K562 (cell line): ENCODE results near the gene ETV3. TPM values are rescaled to one million over a fixed set of nuclear protein-coding genes. Genes with fewer than 3 reads are reported as not detected.

Source experiments
- ARID1B ChIP-seq: fragments of 450-650 bp; IDR thresholded peaks from 2 replicates; pipeline ENCODE4 v1.6.1; 2016; ENCODE audit warnings: antibody characterized with exemption, mild to moderate bottlenecking, inconsistent platforms
- ATF1 ChIP-seq, 2 experiments: fragments of 450-650 bp in 1 of 2; IDR thresholded peaks; 2 replicates each; pipeline ENCODE4 v1.6.1; 2016; ENCODE audit warnings: missing compliant biosample characterization in 1 of 2, missing genetic modification characterization in 1 of 2
- CREBBP ChIP-seq: IDR thresholded peaks from one replicate; pipeline ENCODE4 v1.6.1; 2012; ENCODE audit warnings: low read depth, mild to moderate bottlenecking, control low read depth, inconsistent platforms, low read length
- CREM ChIP-seq: IDR thresholded peaks from 2 replicates; pipeline ENCODE4 v1.6.1; 2014; ENCODE audit warnings: antibody characterized with exemption, low read depth
- GABPB2 ChIP-seq: fragments of 250-450 bp; sonication (Bioruptor Pico); conservative IDR thresholded peaks from 2 replicates; pipeline ENCODE4 v1.5.1; 2021; ENCODE audit warnings: mild to moderate bottlenecking
- NR1H2 ChIP-seq: sonication (generic); formaldehyde crosslinking; IDR thresholded peaks from 2 replicates; pipeline ENCODE4 v1.4.0; 2020; ENCODE audit warnings: mild to moderate bottlenecking, missing genetic modification reagents
- SOX6 ChIP-seq: fragments of 450-650 bp; IDR thresholded peaks from 2 replicates; pipeline ENCODE4 v1.6.1; 2014; ENCODE audit warnings: mild to moderate bottlenecking
- SP1 ChIP-seq: sonication (generic); formaldehyde crosslinking; IDR thresholded peaks from 2 replicates; pipeline ENCODE4 v1.8.1; 2022; ENCODE audit warnings: mild to moderate bottlenecking, missing genetic modification reagents
- ZNF134 ChIP-seq: fragments of 250-450 bp; sonication (Bioruptor Pico); conservative IDR thresholded peaks from 2 replicates; pipeline ENCODE4 v1.4.0; 2020
- ZNF253 ChIP-seq: fragments of 250-450 bp; sonication (Bioruptor Pico); conservative IDR thresholded peaks from 2 replicates; pipeline ENCODE4 v1.6.1; 2021; ENCODE audit warnings: mild to moderate bottlenecking
- polyA plus RNA-seq, 8 experiments: library from polyadenylated mRNA; depleted of rRNA in 4 of 8; stranded (reverse) in 5 of 8; unstranded in 3 of 8; fragments of >200 nt; fragmentation: Nextera tagmentation in 2 of 8; fragmentation: Illumina TruSeq in 1 of 8; extraction: Ambion mirVana in 2 of 8; extraction: Trizol in 1 of 8; gene quantifications; 2 replicates each; pipeline versions ENCODE4 v1.2.1 to v1.2.3, GENCODE V29; 2011 to 2014; ENCODE audit warnings: inconsistent platforms in 1 of 8, missing spikeins in 1 of 8
- total RNA-seq, 7 experiments: library from RNA; depleted of rRNA in 6 of 7; stranded (reverse); fragments of >200 nt in 6 of 7; fragmentation: Illumina TruSeq in 2 of 7; extraction: Trizol in 2 of 7; gene quantifications; 2 replicates each; pipeline versions ENCODE4 v1.2.1 to v1.2.3, GENCODE V29; 2011 to 2021; ENCODE audit warnings: low replicate concordance in 1 of 7
- TF ChIP-seq, protein P1 (sequence below): fragments of 250-450 bp; sonication (Bioruptor Pico); IDR thresholded peaks from 2 replicates; pipeline ENCODE4 v1.5.0; 2021
- TF ChIP-seq, protein P2 (sequence below): fragments of 250-450 bp; sonication (Bioruptor Pico); IDR thresholded peaks from 2 replicates; pipeline ENCODE4 v1.4.0; 2020; ENCODE audit warnings: mild to moderate bottlenecking
- TF ChIP-seq, protein P3 (sequence below), 2 experiments: fragments of 450-650 bp; formaldehyde crosslinking in 1 of 2; IDR thresholded peaks; 2 replicates each; pipeline versions ENCODE4 v1.4.0 to v1.6.1; 2014 to 2020; ENCODE audit warnings: mild to moderate bottlenecking in 2 of 2, borderline replicate concordance in 1 of 2, low read depth in 1 of 2
- TF ChIP-seq, protein P4 (sequence below): sonication (generic); formaldehyde crosslinking; IDR thresholded peaks from 2 replicates; pipeline ENCODE4 v1.8.0; 2023; ENCODE audit warnings: mild to moderate bottlenecking, missing genetic modification reagents

ETV3 gene
- total and polyA plus RNA-seq, 9 of the 15 experiments (the other 6 are each of a cell fraction or from before 2014, with no cell fraction given), result 3.1 to 16.0 (median 9.0) TPM

DNA sequence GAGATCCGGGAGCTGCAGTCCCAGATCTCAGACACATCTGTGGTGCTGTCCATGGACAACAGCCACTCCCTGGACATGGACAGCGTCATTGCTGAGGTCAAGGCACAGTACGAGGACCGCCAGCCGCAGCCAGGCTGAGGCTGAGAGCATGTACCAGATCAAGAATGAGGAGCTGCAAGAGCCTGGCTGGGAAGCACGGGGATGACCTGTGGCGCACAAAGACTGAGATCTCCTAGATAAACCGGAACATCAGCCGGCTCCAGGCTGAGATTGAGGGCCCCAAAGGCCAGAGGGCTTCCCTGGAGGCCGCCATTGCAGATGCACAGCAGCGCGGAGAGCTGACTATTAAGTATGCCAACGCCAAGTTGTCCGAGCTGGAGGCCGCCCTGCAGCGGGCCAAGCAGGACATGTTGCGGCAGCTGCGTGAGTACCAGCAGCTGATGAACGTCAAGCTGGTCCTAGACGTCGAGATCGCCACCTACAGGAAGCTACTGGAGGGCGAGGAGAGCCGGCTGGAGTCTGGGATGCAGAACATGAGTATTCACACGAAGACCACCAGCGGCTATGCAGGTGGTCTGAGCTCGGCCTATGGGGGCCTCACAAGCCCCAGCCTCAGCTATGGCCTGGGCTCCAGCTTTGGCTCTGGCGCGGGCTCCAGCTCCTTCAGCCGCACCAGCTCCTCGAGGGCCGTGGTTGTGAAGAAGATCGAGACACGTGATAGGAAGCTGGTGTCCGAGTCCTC is 64.1 kb downstream of the ETV3 start (continued):
- TF ChIP-seq ATF1 (CRISPR knock-in tag; IDR thresholded peaks at IDR 0.05) (no peak), ATF1 (tag; IDR thresholded peaks at IDR 0.05) (peak; percentile 24; the same call in 1 of the 2 replicates), ARID1B (no peak), ZNF134 (CRISPR knock-in tag) (peak; percentile 83), CREBBP (no peak), NR1H2 (CRISPR knock-in tag) (no peak), SP1 (CRISPR knock-in tag) (peak; percentile 26; the same call in 1 of the 2 replicates), CREM (peak; percentile 50), ZNF253 (CRISPR knock-in tag) (no peak), SOX6 (no peak), GABPB2 (no peak)
- TF ChIP-seq, protein P1, sequence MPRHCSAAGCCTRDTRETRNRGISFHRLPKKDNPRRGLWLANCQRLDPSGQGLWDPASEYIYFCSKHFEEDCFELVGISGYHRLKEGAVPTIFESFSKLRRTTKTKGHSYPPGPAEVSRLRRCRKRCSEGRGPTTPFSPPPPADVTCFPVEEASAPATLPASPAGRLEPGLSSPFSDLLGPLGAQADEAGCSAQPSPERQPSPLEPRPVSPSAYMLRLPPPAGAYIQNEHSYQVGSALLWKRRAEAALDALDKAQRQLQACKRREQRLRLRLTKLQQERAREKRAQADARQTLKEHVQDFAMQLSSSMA (CRISPR knock-in tag), result no peak
- TF ChIP-seq, protein P2, sequence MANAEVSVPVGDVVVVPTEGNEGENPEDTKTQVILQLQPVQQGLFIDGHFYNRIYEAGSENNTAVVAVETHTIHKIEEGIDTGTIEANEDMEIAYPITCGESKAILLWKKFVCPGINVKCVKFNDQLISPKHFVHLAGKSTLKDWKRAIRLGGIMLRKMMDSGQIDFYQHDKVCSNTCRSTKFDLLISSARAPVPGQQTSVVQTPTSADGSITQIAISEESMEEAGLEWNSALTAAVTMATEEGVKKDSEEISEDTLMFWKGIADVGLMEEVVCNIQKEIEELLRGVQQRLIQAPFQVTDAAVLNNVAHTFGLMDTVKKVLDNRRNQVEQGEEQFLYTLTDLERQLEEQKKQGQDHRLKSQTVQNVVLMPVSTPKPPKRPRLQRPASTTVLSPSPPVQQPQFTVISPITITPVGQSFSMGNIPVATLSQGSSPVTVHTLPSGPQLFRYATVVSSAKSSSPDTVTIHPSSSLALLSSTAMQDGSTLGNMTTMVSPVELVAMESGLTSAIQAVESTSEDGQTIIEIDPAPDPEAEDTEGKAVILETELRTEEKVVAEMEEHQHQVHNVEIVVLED (CRISPR knock-in tag), result peak; percentile 27; the same call in 1 of the 2 replicates
- TF ChIP-seq, protein P3, sequence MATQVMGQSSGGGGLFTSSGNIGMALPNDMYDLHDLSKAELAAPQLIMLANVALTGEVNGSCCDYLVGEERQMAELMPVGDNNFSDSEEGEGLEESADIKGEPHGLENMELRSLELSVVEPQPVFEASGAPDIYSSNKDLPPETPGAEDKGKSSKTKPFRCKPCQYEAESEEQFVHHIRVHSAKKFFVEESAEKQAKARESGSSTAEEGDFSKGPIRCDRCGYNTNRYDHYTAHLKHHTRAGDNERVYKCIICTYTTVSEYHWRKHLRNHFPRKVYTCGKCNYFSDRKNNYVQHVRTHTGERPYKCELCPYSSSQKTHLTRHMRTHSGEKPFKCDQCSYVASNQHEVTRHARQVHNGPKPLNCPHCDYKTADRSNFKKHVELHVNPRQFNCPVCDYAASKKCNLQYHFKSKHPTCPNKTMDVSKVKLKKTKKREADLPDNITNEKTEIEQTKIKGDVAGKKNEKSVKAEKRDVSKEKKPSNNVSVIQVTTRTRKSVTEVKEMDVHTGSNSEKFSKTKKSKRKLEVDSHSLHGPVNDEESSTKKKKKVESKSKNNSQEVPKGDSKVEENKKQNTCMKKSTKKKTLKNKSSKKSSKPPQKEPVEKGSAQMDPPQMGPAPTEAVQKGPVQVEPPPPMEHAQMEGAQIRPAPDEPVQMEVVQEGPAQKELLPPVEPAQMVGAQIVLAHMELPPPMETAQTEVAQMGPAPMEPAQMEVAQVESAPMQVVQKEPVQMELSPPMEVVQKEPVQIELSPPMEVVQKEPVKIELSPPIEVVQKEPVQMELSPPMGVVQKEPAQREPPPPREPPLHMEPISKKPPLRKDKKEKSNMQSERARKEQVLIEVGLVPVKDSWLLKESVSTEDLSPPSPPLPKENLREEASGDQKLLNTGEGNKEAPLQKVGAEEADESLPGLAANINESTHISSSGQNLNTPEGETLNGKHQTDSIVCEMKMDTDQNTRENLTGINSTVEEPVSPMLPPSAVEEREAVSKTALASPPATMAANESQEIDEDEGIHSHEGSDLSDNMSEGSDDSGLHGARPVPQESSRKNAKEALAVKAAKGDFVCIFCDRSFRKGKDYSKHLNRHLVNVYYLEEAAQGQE (IDR thresholded peaks at IDR 0.05; ENCODE audit: borderline replicate concordance), result peak; percentile 43; the same call in 1 of the 2 replicates
- TF ChIP-seq, protein P3 (CRISPR knock-in tag; IDR thresholded peaks at IDR 0.05; ENCODE audit: low read depth), result no peak
- TF ChIP-seq, protein P4, sequence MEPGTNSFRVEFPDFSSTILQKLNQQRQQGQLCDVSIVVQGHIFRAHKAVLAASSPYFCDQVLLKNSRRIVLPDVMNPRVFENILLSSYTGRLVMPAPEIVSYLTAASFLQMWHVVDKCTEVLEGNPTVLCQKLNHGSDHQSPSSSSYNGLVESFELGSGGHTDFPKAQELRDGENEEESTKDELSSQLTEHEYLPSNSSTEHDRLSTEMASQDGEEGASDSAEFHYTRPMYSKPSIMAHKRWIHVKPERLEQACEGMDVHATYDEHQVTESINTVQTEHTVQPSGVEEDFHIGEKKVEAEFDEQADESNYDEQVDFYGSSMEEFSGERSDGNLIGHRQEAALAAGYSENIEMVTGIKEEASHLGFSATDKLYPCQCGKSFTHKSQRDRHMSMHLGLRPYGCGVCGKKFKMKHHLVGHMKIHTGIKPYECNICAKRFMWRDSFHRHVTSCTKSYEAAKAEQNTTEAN (CRISPR knock-in tag), result no peak
